H9 (cell line): ENCODE measurements around the gene TECPR2. TPM values are rescaled to one million over a fixed set of nuclear protein-coding genes. Genes with fewer than 3 reads are reported as not detected.

Source experiments
- DNase-seq: peaks from one replicate; pipeline ENCODE4 v3.0.0-alpha.2; 2017
- H2AFZ ChIP-seq: one replicate; pipeline ENCODE4 v1.6.1; 2013; ENCODE audit warnings: mild to moderate bottlenecking, low read length, control low read depth, moderate library complexity
- H2AK5ac ChIP-seq: 2 replicates; pipeline ENCODE4 v1.6.1; 2013; ENCODE audit warnings: low read length, control low read depth, mixed read lengths; ENCODE audit not compliant: insufficient read length
- H2BK120ac ChIP-seq: one replicate; pipeline ENCODE4 v1.6.1; 2013; ENCODE audit warnings: low read depth, mild to moderate bottlenecking, low read length, control low read depth, inconsistent platforms; ENCODE audit not compliant: poor library complexity, severe bottlenecking
- H2BK12ac ChIP-seq: 2 replicates; pipeline ENCODE4 v1.6.1; 2013; ENCODE audit warnings: low read length, control low read depth, mixed read lengths, low read depth; ENCODE audit not compliant: insufficient read length
- H2BK15ac ChIP-seq: 2 replicates; pipeline ENCODE4 v1.6.1; 2013; ENCODE audit warnings: low read depth, low read length, control low read depth
- H2BK20ac ChIP-seq: one replicate; pipeline ENCODE4 v1.6.1; 2013; ENCODE audit warnings: low read depth, mild to moderate bottlenecking, low read length, control low read depth, inconsistent platforms; ENCODE audit not compliant: poor library complexity, severe bottlenecking
- H2BK5ac ChIP-seq: 2 replicates; pipeline ENCODE4 v1.6.1; 2013; ENCODE audit warnings: low read length, control low read depth, mixed read lengths; ENCODE audit not compliant: insufficient read length
- H3K14ac ChIP-seq: 2 replicates; pipeline ENCODE4 v1.6.1; 2013; ENCODE audit warnings: low read length, control low read depth; ENCODE audit not compliant: insufficient read depth
- H3K18ac ChIP-seq: 2 replicates; pipeline ENCODE4 v1.6.1; 2013; ENCODE audit warnings: low read depth, mild to moderate bottlenecking, mixed read lengths, low read length, control low read depth; ENCODE audit not compliant: insufficient read length
- H3K23ac ChIP-seq: 2 replicates; pipeline ENCODE4 v1.6.1; 2013; ENCODE audit warnings: low read length, control low read depth, mixed read lengths, low read depth; ENCODE audit not compliant: insufficient read length
- H3K23me2 ChIP-seq: 2 replicates; pipeline ENCODE4 v1.6.1; 2013; ENCODE audit warnings: low read depth, mild to moderate bottlenecking, mixed read lengths, low read length, control low read depth; ENCODE audit not compliant: insufficient read length, poor library complexity, severe bottlenecking
- H3K27ac ChIP-seq: 2 replicates; pipeline ENCODE4 v1.5.1; 2013; ENCODE audit warnings: low read length, control low read depth, mixed read lengths, low read depth; ENCODE audit not compliant: insufficient read length
- H3K27me3 ChIP-seq: 2 replicates; pipeline ENCODE4 v1.6.1; 2013; ENCODE audit warnings: low read length, control low read depth, inconsistent platforms; ENCODE audit not compliant: insufficient read depth
- H3K4ac ChIP-seq: 2 replicates; pipeline ENCODE4 v1.6.1; 2013; ENCODE audit warnings: low read depth, mild to moderate bottlenecking, control low read depth, inconsistent platforms, low read length, moderate library complexity
- H3K4me1 ChIP-seq: 2 replicates; pipeline ENCODE4 v1.6.1; 2013; ENCODE audit warnings: low read length, control low read depth, inconsistent platforms; ENCODE audit not compliant: insufficient read depth
- H3K4me2 ChIP-seq: 2 replicates; pipeline ENCODE4 v1.6.1; 2013; ENCODE audit warnings: low read length, control low read depth, mixed read lengths; ENCODE audit not compliant: insufficient read length, insufficient read depth
- H3K56ac ChIP-seq: 2 replicates; pipeline ENCODE4 v1.6.1; 2013; ENCODE audit warnings: low read depth, mild to moderate bottlenecking, mixed read lengths, low read length, control low read depth; ENCODE audit not compliant: insufficient read length
- H3K79me1 ChIP-seq: 2 replicates; pipeline ENCODE4 v1.6.1; 2013; ENCODE audit warnings: low read depth, mild to moderate bottlenecking, moderate library complexity, low read length, control low read depth, inconsistent platforms; ENCODE audit not compliant: insufficient read depth, poor library complexity, severe bottlenecking
- H3K79me2 ChIP-seq: 2 replicates; pipeline ENCODE4 v1.6.1; 2013; ENCODE audit warnings: low read length, control low read depth, inconsistent platforms; ENCODE audit not compliant: insufficient read depth
- H3K9ac ChIP-seq: 2 replicates; pipeline ENCODE4 v1.6.1; 2013; ENCODE audit warnings: low read length, control low read depth, mixed read lengths; ENCODE audit not compliant: insufficient read length; ENCODE audit errors: extremely low read depth
- H3K9me3 ChIP-seq: one replicate; pipeline ENCODE4 v1.6.1; 2013; ENCODE audit warnings: low read depth, low read length, inconsistent platforms; ENCODE audit not compliant: control insufficient read depth
- H3T11ph ChIP-seq: one replicate; pipeline ENCODE4 v1.6.1; 2013; ENCODE audit warnings: mild to moderate bottlenecking, low read length, control low read depth, inconsistent platforms
- H4K20me1 ChIP-seq: one replicate; pipeline ENCODE4 v1.6.1; 2013; ENCODE audit not compliant: control insufficient read depth, insufficient read length, insufficient read depth
- H4K5ac ChIP-seq: 2 replicates; pipeline ENCODE4 v1.6.1; 2013; ENCODE audit warnings: low read depth, mild to moderate bottlenecking, mixed read lengths, low read length, control low read depth; ENCODE audit not compliant: insufficient read length
- H4K8ac ChIP-seq: replicated peaks from 2 replicates; pipeline ENCODE4 v1.6.1; 2013; ENCODE audit warnings: low read length, control low read depth, mixed read lengths, low read depth; ENCODE audit not compliant: insufficient read length
- H4K91ac ChIP-seq: 2 replicates; pipeline ENCODE4 v1.6.1; 2013; ENCODE audit warnings: low read depth, mild to moderate bottlenecking, moderate library complexity, mixed read lengths, low read length, control low read depth; ENCODE audit not compliant: insufficient read length
- H3K27ac Mint-ChIP-seq, 3 experiments: 2 replicates in 2 of 3; 3 replicates in 1 of 3; pipeline ENCODE4 v1.8.0; 2020 to 2021; ENCODE audit warnings: mixed read lengths in 3 of 3, mild to moderate bottlenecking in 1 of 3, moderate library complexity in 1 of 3
- H3K27me3 Mint-ChIP-seq: 2 replicates; pipeline ENCODE4 v1.8.0; 2021; ENCODE audit warnings: low read depth, mild to moderate bottlenecking, moderate library complexity, mixed read lengths
- H3K36me3 Mint-ChIP-seq, 3 experiments: 2 replicates in 2 of 3; 3 replicates in 1 of 3; pipeline ENCODE4 v1.8.0; 2020 to 2021; ENCODE audit warnings: low read depth in 3 of 3, mixed read lengths in 3 of 3; ENCODE audit not compliant: insufficient read depth in 1 of 3
- H3K4me1 Mint-ChIP-seq, 2 experiments: 2 replicates each; pipeline ENCODE4 v1.8.0; 2020; ENCODE audit warnings: mixed read lengths in 2 of 2
- H3K4me3 Mint-ChIP-seq, 2 experiments: 2 replicates in 1 of 2; 3 replicates in 1 of 2; pipeline ENCODE4 v1.8.0; 2020 to 2021; ENCODE audit warnings: mild to moderate bottlenecking in 2 of 2, mixed read lengths in 2 of 2, moderate library complexity in 1 of 2
- H3K9me3 Mint-ChIP-seq, 2 experiments: 2 replicates in 1 of 2; 3 replicates in 1 of 2; pipeline ENCODE4 v1.8.0; 2020; ENCODE audit warnings: mild to moderate bottlenecking in 2 of 2, mixed read lengths in 2 of 2, moderate library complexity in 1 of 2
- CTCF ChIP-seq: fragments of 200-600 bp; sonication (generic); conservative IDR thresholded peaks from 3 replicates; pipeline ENCODE4 v1.8.0; 2021; ENCODE audit warnings: antibody characterized with exemption, mild to moderate bottlenecking
- whole genome bisulfite sequencing: extraction: QIAGEN DNeasy Blood & Tissue Kit; methylation state at CpG from one replicate; pipeline ENCODE4 v1.1.7; 2013; ENCODE audit warnings: missing lambda C conversion rate, low lambda C conversion rate, mixed read lengths; ENCODE audit not compliant: insufficient read length; ENCODE audit errors: extremely low coverage; 5-methylcytosine and 5-hydroxymethylcytosine counted together
- total RNA-seq: library from RNA; stranded (reverse); gene quantifications from 2 replicates; pipeline ENCODE4 v1.2.1, GENCODE V29; 2021

TECPR2 gene
- total RNA-seq, 1 experiment from 2014 or later: 15.4 TPM

- Histone ChIP-seq H2BK5ac (no peak overlapping the region), H4K8ac (no peak overlapping the region), H4K91ac (no peak overlapping the region), H3T11ph (no peak overlapping the region), H2BK20ac (no peak overlapping the region), H2AFZ (no peak overlapping the region), H3K79me1 (no peaks in the 10 kb centered on the region), H2BK12ac (no peak overlapping the region), H4K5ac (no peak overlapping the region), H3K9ac (no peak overlapping the region), H3K56ac (no peak overlapping the region), H3K27me3 (no peaks in the 10 kb centered on the region), H3K23me2 (no peaks in the 10 kb centered on the region), H3K14ac (peak overlapping the region; percentile 11; the same call in 1 of the 2 replicates), H4K20me1 (no peaks in the 10 kb centered on the region), H2BK120ac (no peak overlapping the region), H3K4me1 (peaks cover 4% of the 10 kb centered on the region; the same call in 1 of the 2 replicates), H2BK15ac (no peak overlapping the region), H3K9me3 (no peaks in the 10 kb centered on the region), H3K4ac (no peak overlapping the region), H2AK5ac (no peak overlapping the region), H3K27ac (no peak overlapping the region), H3K18ac (no peak overlapping the region), H3K4me2 (no peak overlapping the region), H3K23ac (no peak overlapping the region), H3K79me2 (no peaks in the 10 kb centered on the region)
- Mint-ChIP-seq H3K27ac (peak overlapping the region in 2 of 3 experiments; percentile 48 to 63; a peak in 6 of 7 replicates), H3K9me3 (no peaks in the 10 kb centered on the region), H3K27me3 (no peaks in the 10 kb centered on the region), H3K36me3 (peaks cover 2 to 6% (median 3%) of the 10 kb centered on the region in 3 experiments; a peak in 2 of 7 replicates), H3K4me1 (peaks cover 13 to 39% of the 10 kb centered on the region in 2 experiments), H3K4me3 (no peak overlapping the region)
- TF ChIP-seq CTCF: no peak
- no peak for DNase-seq
- no CpG with 5 or more reads among the region's 16 CpGs for WGBS
These were observed 52.9 kb downstream of the TECPR2 start for GRCh38 chr14:102415671-102416070.
